Lower leg skin (tissue), 4 donors: ENCODE data around the gene PEX14. TPM values are rescaled to one million over a fixed set of nuclear protein-coding genes. Genes with fewer than 3 reads are reported as not detected.

Source experiments
- DNase-seq, 2 donors: peaks; one replicate each; pipeline ENCODE4 v3.0.0-alpha.2; 2019; ENCODE audit warnings: low spot score in 2 of 2
- H3K4me3 ChIP-seq: fragments of 200-600 bp; sonication (generic); 2 replicates; pipeline ENCODE4 v1.5.1; 2017; ENCODE audit warnings: mild to moderate bottlenecking, low read depth; ENCODE audit not compliant: poor library complexity, severe bottlenecking
- POLR2A ChIP-seq, 2 donors: fragments of 450-650 bp; IDR thresholded peaks; one replicate each; pipeline ENCODE4 v1.6.1; 2016 to 2017; ENCODE audit warnings: antibody characterized with exemption in 2 of 2, mild to moderate bottlenecking in 1 of 2, moderate library complexity in 1 of 2
- WGBS, 2 donors: methylation state at CpG; one replicate each; pipeline ENCODE4 v1.1.5; 2018; 5-methylcytosine and 5-hydroxymethylcytosine counted together
- intact Hi-C: fragments of 100-400 bp; cut with DNase I; formaldehyde crosslinking; loops from one replicate; pipeline ENCODE4 v1.15.0; 2023; ENCODE audit warnings: low total_unique reads
- total RNA-seq, 4 donors: library from RNA; depleted of rRNA; stranded (reverse); fragments of >200 nt; gene quantifications; one replicate each; pipeline ENCODE4 v1.1.0, GENCODE V29; 2016
- TF ChIP-seq, protein P1 (sequence below), 3 donors: fragments of 450-650 bp; IDR thresholded peaks; one replicate each; pipeline ENCODE4 v1.5.1; 2016; ENCODE audit warnings: antibody characterized with exemption in 3 of 3, mild to moderate bottlenecking in 3 of 3, moderate library complexity in 2 of 3

PEX14 gene
- total RNA-seq, 4 donors from 2014 or later, result 14.1 to 22.8 (median 18.9) TPM

DNA sequence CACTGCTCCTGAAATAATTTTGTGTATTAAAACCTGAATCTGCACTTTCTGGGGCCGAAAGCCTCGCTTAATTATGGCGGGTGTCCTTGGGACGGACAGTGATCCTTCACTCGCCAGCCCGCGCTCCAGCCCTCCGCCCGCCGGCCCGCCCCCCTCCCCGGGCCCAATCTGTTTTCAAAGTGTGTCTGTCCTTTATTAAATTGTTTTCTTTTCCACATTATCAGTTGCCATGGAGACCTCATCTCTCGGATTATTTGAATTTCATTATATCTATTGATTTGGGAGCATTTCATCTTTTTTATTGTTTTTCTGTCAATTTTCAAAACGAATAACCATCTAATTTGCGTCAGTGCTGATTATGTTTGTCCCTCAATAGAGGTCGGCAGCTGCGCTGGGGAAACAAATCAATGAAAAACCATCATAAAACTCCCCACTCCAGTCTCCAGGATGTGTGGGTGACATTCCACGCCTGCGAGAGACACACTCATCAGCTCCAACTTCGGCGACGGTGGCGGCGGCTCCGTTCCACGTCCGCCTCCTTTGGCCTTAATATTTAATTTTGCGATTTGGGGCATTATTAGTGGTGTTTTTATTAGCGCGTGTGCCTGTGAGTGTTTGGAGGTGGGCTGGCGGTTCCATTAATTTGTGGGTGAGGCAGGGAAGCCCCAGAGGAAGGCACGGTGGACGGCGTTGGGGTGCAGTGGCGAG lies 197.7 kb downstream of the PEX14 start:
- intact Hi-C loops, result no loop called here
- no peak overlapping the region for H3K4me3 ChIP-seq
- no peak for DNase-seq
- TF ChIP-seq, protein P1, sequence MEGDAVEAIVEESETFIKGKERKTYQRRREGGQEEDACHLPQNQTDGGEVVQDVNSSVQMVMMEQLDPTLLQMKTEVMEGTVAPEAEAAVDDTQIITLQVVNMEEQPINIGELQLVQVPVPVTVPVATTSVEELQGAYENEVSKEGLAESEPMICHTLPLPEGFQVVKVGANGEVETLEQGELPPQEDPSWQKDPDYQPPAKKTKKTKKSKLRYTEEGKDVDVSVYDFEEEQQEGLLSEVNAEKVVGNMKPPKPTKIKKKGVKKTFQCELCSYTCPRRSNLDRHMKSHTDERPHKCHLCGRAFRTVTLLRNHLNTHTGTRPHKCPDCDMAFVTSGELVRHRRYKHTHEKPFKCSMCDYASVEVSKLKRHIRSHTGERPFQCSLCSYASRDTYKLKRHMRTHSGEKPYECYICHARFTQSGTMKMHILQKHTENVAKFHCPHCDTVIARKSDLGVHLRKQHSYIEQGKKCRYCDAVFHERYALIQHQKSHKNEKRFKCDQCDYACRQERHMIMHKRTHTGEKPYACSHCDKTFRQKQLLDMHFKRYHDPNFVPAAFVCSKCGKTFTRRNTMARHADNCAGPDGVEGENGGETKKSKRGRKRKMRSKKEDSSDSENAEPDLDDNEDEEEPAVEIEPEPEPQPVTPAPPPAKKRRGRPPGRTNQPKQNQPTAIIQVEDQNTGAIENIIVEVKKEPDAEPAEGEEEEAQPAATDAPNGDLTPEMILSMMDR (IDR thresholded peaks at IDR 0.05), result no peak
- TF ChIP-seq POLR2A (IDR thresholded peaks at IDR 0.05), result no peak
- 76 to 89% methylated on average over 35 of the region's 35 CpGs for WGBS, 2 donors

- no peak overlapping the region for H3K4me3 ChIP-seq
- TF ChIP-seq, protein P1 (IDR thresholded peaks at IDR 0.05), result no peak
- no peak for TF ChIP-seq POLR2A (IDR thresholded peaks at IDR 0.05)
- DNase-seq, result no peak
- intact Hi-C loops, result no loop called here
- 88 to 93% methylated on average over 19 of the region's 19 CpGs for WGBS, 2 donors
These were observed 198.5 kb downstream of the PEX14 start for GRCh38 chr1:10673109-10673711.

GRCh38 chr1:10674222-10674621 lies 199.5 kb downstream of the PEX14 start:
- no peak overlapping the region for H3K4me3 ChIP-seq
- TF ChIP-seq, protein P1 (IDR thresholded peaks at IDR 0.05), result no peak
- TF ChIP-seq POLR2A (IDR thresholded peaks at IDR 0.05), result no peak
- intact Hi-C loops, result no loop called here
- no peak for DNase-seq
- 95 to 100% methylated on average over 13 to 14 of the region's 16 CpGs for WGBS, 2 donors

DNA sequence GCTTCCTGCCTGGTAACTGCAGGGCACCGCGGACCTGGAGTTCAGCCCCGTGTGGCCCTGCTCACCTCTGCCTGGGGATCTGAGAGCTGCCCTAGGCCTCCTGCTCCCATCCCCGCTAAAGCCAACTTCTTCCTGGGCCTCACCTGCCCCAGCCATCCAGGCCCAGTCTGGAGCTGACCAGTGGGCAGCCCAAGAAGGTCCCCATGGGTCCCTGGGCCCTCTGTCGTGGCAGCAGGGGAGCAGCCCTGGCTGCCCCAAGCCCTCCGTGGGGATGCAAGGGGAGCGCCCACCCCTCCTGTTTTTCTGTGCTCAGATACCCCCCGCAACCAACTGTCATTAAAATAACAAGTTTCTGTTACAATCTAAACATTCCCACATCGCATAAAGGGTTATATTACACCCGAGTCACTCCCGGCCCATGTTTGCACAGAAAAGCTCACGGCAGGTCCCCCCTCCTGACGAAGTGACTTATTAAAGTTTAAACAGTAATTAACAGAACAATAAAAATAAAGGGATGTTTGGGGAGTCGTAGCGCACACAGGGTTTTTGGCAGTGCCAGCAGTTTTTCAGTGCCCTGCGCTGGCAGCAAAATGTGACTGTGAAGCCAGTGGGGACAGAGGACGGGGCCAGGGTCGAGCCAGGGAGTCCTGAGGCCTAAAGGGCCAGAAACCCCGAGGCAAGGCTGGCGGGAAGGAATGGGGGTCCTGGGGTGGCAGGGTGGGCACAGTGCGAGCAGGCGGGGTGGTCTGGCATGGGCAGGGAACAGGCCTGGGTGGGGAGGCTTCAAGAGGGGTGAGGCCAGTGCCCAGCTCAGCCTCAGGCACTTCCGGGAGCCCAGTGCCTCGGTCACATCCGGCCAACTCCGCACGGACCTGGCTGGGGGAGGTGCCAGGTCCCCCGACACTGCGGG lies 200.2 kb downstream of the PEX14 start:
- no peak for DNase-seq
- intact Hi-C loops, result no loop called here
- no peak for TF ChIP-seq POLR2A (IDR thresholded peaks at IDR 0.05)
- TF ChIP-seq, protein P1 (IDR thresholded peaks at IDR 0.05), result no peak
- 79 to 87% methylated on average over 24 to 29 of the region's 29 CpGs for WGBS, 2 donors
- H3K4me3 ChIP-seq, result no peak overlapping the region

DNA sequence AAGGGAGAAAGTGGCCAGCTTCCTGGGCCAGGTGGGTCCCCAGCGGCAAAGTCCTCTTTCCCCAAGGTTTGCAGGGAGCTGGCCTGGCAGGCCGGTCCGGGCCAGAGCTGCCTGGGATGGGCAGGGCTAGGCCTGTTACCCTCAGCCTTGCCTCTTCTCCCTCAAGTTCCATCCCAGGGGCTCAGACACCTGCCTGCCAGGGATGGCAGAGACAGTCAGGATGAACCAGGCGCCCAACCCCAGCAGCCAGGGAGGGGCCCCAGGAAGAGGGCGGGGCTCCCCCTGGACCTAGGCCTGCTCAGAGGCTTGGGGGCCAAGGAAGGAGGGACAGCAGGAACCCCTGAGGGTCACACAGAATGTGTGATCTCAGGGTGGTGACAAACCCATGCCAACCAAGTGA lies 201.1 kb downstream of the PEX14 start:
- WGBS, 2 donors, result 51 to 66% methylated on average over 3 to 4 of the region's 5 CpGs
- intact Hi-C loops, result no loop called here
- H3K4me3 ChIP-seq, result no peak overlapping the region
- TF ChIP-seq, protein P1 (IDR thresholded peaks at IDR 0.05), result no peak
- no peak for TF ChIP-seq POLR2A (IDR thresholded peaks at IDR 0.05)
- DNase-seq, result no peak
